Stimulated activated CD8-positive, alpha-beta memory T cell treated with anti-CD3 and anti-CD28 coated beads, Interleukin-12 subunit alpha, Interleukin-12 subunit beta, amount 100 ng/mL, for 1 hour (primary cell): ENCODE measurements around the gene INPP5A.
"Not testable (repeated sequence)": the region's sequence is repeated elsewhere in the genome, so short reads cannot be mapped to it uniquely, and the experiment has no call there.

Experiments used
- DNase-seq: peaks from one replicate; pipeline ENCODE4 v3.0.0-alpha.2; 2020; ENCODE audit warnings: low read depth

Gene INPP5A

DNA sequence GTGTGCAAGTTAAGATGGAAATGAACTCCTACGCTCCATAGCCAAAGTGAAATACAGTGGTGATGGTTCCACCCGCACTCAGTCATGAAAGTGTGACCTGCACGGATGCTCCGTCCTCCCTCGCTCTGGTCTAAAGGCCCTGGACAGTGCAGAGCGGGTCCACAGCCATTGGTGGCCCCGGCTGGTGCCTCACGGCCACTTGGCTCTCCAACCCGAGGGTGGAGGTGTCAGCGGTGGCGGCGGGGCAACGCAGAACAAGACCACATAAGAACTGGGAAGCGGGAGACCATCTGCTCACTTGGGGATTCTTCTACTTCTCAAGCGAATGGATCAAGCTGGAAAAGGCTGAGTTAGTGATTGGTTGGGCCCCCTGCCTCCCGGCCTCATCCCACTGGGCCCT is 187.6 kb downstream of the INPP5A start:
- DNase-seq = no peak

DNA sequence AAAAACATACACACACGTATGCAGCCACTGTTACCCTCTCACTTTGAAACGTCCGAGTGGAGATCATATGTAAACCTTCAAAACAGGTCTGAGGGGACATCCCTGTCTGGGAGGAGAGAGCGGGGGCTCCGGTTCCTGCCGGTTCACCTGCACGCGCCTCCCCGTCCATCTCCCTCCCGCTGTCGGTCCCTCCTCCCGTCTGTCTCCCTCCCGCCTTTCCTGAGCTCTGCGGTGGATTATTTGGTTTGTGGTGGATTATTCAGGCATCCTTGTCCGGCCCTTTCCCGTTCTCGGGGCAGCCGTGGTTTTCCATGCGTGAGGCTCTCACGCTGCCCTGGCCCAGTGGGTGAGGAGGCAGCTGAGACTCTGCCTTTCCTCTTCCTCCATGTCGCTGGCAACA is 188.6 kb downstream of the INPP5A start:
- no peak for DNase-seq

DNA sequence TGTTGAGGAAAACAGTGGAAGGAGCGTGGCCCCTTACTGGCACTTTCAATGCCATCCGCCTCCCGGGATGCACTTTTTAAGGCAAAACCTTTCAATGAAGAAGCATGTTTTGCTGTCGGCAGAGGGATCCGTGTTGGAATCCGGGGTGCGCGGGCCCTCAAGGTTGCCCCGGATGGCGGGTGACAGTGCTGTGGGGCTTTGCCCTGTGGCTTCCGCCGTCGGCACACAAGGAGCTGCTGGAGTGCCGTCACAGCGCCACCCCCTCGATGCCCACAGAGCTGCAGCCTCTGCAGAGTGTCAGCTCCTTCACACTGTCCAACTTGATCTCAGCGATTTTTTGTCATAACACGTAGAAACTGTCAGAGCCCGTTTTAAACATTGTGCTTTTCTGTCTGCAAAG is 189.4 kb downstream of the INPP5A start:
- DNase-seq = no peak

DNA sequence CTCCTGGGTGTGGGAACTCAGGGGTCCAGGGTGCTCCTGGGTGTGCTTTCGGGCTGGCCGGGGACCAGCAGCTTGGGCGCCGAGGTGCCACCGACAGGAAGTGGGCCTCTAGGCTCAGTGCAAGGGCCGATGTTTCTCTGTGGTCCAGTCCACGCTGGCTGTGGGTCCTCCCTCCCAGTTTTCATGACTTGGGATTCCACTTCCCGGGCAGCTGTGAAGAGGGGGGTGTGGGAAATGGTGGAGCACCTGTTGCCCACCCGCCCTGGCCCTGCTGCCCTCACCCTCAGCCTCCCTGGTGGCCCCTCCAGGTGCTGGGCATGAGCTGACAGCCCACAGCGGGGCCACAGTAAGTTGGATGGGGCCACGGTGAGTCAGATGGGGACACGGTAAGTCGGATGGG is 189.8 kb downstream of the INPP5A start:
- no peak for DNase-seq

DNA sequence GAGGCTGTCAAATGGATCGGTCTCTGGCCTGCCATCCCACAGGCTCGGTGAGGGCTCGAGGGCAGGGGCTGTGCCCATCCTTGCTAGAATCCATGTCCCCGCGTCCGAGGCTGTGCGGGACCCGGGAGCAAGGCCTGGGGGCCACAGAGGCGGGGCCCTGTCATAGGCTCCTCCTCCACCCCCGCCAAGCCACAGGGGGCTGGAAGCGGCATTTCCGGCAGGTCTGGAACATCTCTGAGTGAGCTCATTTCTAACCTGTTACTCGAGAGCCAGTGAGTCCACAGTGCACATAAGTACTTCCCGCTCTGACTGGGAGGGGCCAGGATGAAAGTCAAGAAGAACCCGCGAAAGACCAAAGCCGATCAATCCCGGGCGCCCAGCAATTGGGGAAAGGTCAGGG is 190.7 kb downstream of the INPP5A start:
- no peak for DNase-seq

DNA sequence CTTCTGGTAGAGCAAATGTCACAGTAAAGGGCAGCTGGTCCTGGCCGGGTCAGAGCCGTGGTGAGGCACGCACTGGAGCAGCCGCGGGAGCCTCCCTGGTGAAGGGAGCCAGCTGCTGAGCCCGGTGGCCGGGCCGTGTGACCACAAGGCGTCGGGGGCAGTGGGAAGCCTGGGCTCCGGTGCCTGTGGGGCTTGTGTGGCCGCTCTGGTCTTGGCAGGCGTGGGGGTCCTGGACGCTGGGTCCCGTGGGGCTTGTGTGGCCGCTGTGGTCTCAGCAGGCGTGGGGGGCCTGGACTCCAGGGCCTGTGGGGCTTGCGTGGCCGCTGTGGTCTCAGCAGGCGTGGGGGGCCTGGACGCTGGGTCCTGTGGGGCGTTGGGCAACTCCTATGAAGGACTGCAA is 191.2 kb downstream of the INPP5A start:
- DNase-seq = no peak

DNA sequence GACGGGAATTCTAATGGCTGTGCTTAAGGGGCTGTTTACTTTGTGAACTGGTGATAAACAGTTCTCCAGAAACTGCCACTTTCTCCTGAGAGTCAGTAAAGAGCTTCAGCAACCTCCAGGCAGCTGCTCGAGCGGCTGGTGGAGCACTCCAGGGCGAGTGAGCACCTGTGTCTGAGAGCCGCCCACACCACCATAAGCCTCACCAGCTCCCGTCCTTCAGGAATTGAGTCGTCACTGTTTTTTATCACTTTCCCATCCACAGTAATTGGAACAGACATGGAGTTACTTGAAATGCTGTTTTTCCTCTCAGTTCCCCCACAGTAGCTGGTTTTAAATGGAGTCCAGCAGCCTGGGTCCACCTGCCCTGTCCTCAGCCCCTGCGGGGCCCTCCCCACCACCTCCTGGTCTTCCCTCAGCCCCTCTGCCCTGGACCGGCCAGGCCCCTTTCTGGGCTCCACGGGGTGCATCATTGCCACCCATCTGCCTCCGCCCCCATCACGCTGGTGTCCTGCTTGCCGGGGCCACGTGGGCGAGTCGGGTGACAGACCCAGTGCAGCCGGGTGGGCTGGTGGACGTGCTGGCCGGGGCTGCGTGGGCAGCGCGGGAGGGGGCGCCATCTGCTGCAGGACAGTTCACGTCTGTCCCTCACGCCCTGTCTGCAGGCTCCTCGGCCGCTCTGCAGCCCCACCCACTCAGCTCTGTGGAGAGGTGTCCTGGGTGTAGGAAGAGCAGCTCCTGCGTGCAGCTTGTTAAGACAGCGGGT is 192.4 kb downstream of the INPP5A start:
- no peak for DNase-seq

DNA sequence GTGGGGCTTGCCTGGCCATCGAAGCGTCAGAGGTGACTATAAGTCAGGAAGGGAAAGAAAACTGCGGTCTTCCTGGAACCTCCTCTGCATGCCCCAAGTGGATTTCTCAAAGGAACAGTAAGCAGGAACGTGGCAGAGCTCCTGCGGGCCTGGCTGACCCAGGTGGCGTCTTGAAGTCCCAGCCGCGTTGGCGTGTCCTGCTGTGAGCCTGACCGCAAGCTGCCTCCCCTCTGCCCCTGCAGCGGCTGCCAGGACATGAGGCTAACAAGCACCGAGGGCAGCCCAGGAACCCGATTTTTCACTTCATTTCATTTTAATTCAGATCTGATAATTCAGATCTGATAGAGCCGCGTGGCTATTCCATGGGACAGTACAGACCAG is 193.0 kb downstream of the INPP5A start:
- DNase-seq = no peak

DNA sequence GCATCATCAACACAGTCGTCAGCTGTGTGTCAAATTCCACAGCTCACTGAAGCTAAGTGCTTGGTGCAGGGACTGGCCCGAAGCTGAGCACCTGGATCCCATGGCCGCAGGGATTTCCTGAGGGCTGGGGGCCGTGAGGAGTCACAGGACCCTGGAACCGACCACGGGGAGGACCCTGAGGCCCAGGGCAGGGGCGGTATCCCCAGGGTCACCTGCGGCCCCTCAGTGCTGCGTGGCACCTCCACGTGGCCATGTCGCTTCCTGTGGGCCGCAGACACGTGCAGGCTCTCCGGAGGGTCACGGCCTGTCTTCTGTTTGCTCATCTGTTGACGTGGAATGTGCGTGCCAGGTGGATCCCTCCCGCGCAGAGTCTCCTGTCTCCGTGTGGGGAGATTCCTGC is 194.9 kb downstream of the INPP5A start:
- no peak for DNase-seq

DNA sequence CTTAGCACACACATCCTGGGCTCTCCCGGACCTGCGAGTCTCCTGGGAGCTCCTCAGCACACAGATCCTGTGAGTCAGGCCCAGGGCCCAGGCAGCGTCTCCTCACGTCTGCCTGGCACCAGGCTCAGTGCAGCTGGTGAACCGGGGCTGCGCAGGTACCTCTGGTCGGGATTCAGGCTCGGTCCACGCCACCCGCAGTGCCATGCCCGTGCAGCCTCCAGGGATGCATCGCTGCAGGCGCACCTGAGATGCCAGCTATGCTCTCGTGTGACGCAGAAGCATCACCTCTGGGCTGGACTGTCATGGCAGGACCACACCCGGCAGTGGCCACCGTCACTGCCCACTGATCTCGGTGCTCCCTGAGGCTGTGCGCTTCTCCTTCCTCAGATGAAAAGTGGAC is 196.3 kb downstream of the INPP5A start:
- DNase-seq = no peak

DNA sequence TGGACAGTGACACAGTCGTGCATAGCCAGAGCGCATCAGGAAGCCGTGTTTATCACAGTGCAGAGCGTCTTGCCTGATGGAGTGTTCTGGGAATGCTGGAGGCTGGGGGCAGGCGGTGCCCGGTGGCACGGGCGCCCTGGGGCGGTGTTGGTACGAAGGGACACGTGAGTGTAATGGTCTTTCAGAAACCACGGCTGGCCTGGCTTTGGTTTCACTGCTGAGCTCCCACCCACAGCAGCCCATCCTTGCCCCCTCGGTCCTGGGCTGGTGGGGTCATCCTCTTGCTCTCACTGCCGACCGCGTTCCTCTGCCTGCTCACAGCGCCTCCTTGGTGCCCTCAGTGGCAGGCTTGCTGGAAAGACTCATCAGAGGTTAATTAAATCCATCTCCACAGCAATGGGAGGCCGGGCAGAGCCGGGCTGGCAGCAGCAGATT is 197.8 kb downstream of the INPP5A start:
- no peak for DNase-seq

DNA sequence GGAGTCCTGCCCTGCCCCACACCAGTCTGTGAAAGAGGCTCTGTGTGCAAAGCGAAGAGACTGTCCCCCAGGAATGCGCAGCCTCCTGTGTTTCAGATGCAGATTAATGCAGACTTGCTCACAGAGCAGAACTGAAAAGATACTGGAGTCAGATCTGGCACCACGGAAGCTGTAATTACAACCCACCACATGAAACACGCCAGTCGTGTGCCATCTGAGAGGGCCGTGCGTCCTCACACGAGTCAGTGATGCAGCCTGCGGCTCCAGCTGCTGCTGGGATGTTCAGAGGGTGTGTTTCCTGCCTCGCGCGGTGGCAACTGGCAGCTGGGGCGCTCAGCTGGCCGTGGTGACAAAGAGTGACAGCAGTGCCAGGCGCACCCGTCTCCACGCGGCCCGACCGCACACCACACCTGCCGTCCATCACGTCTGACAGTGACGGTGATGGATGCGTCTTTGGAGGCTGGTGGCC is 198.4 kb downstream of the INPP5A start:
- no peak for DNase-seq

DNA sequence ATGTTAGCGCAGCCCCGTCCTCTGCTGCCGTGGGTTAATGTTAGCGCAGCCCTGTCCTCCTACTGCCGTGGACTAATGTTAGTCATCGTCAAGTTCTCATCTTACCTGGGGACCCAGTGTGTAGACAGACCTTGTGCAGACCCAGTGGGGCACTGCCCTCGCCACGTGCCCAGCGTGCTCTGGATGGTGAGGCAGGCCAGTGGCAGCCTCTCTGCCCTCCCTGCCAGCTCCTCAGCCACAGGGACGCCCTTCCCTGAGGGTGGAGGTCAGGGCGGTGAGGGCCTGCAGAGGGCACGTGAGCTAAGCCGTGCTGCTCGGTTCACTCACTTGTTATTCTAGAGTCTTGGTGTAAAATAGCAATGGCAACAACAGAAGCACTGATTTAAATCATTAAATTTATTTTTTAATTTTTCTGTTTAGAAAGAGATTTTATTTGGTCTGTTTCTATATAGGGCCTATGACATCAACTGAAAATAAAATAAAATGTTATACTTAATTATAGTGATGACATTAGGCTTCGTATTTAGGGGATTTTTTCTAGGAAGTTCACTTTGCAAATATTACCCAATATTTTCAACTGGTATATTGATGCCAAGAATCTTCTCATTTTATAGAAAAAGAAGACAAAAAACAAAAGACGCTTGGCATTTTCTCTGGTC is 199.9 kb downstream of the INPP5A start:
- DNase-seq = no peak

DNA sequence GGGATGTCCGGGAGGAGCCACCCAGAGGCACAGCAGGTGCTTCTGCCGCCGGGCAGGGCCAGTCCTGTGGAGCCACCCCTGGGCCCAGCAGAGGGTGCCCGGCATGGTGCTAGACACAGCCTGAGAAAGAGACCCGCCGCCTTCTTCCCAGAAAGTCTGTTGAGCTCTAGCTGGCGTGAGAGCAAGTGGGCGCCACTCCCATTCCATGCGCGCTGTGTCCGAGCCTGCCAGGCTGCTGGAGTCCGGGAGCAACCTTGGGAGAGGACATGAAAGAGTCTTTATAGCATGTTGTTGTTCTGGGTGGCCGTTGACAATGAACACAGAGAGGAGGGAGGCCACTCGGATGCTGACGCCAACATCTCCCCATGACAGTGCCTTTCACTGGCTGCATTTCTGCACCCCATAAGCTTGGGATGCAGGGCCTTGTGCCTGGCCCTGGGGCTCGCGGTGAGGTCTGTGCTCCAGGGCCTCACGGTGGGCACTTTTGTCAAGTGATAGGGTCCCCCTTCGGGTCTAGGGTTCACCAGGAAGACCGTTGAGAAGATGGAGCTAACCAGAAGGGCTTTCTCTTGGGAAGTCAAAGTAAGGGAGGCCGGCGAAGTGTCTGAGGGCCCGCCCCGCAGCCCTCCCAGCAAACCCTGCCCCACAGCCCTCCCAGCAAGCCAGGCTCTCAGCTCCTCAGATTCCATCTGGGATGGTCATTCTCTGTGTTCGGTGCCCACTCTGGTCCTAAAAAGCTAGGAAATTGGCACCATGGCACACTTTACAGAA is 201.1 kb downstream of the INPP5A start:
- DNase-seq = no peak

DNA sequence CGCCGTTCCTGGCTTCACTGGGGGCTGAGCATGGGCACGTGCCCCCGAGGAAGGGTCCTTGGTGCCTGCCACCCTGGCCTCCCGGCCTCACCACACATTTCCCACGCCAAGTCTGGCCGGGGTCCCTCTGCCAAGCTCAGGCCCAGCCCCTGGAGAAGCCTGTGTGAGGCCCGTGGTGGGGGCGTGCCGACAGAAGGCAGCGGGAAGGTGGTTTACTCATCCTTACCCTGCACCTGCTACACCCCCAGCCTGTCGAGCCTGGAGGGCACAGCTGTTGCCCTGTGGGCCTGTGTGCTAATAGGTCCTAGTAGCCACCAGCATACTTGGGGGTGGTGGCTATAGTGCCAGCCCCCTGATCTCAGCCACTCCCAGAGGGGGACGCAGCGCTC is 201.6 kb downstream of the INPP5A start:
- no peak for DNase-seq

DNA sequence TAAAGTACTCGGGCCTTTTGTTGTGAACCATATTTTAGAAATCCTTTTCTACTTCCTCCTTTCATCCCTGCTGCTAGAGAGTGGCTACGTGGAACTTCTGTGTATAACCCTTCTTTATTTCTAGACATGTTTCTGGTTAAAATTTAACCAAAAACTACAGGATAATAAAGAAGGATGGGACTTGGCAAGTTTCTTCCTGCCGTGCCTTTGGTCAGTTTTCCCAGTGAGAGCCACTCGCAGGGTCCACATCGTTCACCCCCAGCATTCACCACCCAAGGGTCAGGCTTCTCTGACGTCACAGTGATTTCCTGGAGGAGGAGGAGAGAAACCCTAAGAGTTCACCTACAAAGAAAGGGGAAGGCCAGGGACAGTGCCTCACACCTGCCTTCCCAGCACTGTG is 203.0 kb downstream of the INPP5A start:
- DNase-seq = no peak

DNA sequence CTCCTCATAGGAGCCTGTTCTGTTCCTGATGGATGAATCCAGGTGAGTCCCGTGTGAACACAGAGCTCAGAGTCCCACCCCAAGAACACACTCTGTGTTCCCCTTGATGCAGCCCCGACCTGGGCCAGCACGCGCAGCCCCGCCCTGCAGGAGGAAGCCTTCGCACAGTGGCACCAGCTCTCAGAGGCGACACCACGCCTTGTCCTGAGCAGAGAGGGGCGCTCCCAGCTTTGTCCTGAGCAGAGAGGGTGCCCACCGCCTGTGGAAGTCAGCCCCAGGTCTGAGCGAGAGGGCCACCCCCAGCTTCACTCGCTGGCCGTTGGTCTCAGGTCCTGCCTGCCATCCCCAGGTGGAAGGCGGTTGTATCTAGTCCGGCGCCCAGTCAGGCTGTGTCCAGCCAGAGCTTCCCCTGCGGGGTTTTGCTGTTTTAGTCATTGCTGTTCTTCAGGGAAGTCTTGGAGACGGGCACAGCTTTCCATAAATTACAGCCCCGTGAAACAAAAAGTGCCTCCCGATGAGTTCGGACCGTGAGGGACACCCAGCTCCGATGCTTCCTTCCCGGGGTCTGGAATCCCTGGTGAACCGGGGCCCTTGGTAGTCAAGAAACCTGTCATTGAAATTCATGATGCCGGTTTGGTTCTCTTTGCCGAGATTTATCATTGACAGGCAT is 204.7 kb downstream of the INPP5A start:
- no peak for DNase-seq

DNA sequence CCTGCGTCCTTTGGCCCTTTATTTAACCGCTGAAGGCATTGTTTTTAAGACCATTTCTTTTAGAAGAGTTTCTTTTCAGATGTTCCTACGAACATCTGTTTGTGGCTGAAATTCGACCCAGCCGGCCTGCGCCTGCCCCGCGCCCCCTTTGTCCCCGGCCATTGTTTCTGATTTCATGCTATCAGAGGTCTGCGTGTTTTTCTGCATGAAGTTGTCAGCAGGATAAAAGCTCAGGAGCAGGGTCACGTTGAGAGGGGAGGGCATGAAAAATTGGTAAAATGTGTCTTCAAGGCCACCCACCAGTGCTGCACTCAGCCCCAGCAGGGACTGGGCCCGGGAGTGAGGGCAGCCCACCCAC is 205.2 kb downstream of the INPP5A start:
- DNase-seq = no peak

DNA sequence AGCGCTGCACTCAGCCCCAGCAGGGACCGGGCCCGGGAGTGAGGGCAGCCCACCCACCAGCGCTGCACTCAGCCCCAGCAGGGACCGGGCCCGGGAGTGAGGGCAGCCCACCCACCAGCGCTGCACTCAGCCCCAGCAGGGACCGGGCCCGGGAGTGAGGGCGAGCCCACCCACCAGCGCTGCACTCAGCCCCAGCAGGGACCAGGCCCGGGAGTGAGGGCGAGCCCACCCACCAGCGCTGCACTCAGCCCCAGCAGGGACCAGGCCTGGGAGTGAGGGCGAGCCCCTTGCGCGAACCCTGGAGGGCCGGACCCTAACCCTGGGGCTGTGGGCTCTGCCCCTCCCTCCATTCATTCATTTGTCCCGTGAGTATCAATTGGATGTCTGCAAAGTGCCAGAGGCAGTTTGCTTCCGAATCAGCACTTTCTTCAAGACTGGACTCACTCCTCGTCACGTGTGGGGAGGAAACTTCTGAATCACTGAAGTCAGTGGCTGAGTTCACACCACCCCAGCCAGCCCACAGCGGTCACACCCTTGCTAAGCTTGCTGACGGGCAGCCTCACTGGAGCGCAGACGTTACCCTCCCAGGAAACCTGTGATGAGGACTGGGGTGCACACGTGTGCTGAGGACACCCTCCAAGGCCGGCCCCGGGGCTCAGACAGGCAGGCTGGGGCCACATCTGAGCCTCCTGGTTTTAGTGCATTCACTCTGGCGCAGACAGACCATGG is 205.8 kb downstream of the INPP5A start:
- not testable (repeated sequence) for DNase-seq

DNA sequence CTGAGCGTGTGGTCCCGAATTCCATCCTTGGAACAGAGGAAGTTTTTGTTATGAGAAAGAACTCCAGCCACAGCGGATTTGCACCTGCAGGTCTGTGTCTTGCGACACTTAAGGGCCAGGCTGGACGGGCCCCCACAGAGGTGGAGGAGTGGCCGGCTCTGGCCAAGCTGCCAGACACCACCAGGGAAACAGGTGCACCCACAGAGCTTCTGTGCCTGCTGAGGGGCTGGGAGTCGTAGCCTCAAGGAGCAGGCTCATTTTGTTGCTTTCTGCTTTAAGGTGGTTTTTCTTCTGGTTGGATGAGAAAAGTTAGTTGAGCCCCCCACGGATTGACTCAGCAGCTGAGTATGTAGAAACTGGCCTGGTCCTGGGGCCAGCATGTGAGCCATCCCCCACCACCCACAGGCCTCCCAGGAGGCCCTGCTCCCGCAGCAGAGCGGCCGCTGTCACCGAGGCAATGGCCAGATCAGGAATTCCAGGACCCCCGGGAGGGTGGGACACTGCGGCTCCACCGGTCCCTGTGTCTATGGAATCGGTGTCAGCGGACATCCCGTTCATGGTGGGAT is 206.4 kb downstream of the INPP5A start:
- DNase-seq = no peak

DNA sequence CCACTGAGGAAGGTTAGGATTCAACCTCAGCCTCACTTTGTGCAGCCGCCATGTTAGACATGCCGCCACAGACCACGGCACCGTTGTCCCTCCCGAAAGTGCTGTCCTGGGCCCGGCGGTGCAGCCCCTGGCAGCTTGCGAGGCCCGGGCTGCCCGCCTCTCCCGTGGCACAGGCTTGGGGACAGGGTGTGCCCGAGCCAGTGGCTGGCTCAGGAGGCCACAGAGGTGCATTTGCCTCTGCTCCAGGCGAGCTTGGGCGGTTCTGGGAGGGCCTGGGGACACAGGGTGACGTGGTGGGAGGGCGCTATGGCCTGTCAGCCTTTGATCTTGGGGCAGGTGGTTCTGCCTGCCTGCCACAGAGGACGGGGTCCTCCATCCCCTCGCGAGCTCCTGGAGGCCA is 207.3 kb downstream of the INPP5A start:
- no peak for DNase-seq

DNA sequence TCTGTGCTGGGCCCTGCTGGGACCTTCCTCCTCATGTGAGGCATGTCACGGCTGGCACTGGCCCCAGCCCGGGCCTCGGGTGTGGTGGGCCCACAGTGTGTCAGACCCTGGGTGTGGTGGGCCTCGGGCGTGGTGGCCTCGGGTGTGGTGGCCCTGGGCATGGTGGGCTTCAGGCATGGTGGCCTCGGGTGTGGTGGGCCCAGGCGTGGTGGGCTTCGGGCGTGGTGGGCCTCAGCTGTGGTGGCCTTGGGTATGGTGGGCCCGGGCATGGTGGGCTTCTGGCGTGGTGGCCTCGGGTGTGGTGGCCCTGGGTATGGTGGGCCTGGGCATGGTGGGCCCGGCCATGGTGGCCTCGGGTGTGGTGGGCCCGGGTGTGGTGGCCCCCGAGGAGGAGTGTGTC is 207.9 kb downstream of the INPP5A start:
- DNase-seq = no peak
